Trophoblast cell (in vitro differentiated cells and primary cell): ENCODE data around the gene POLR3G.

Experiments used
- DNase-seq, 2 donors: peaks; one replicate each; pipeline ENCODE4 v3.0.0-alpha.2; 2016
- H2AFZ ChIP-seq: 2 replicates; pipeline ENCODE4 v1.6.1; 2013; ENCODE audit warnings: low read length, moderate library complexity, mild to moderate bottlenecking; ENCODE audit not compliant: insufficient read depth, poor library complexity
- H2AK5ac ChIP-seq: 2 replicates; pipeline ENCODE4 v1.6.1; 2013; ENCODE audit warnings: mild to moderate bottlenecking, low read length
- H2BK120ac ChIP-seq: 2 replicates; pipeline ENCODE4 v1.6.1; 2013; ENCODE audit warnings: low read length, mild to moderate bottlenecking, moderate library complexity; ENCODE audit not compliant: insufficient read depth, poor library complexity
- H2BK12ac ChIP-seq: 2 replicates; pipeline ENCODE4 v1.6.1; 2013; ENCODE audit warnings: mild to moderate bottlenecking, low read length, moderate library complexity
- H2BK5ac ChIP-seq: 2 replicates; pipeline ENCODE4 v1.6.1; 2013; ENCODE audit warnings: low read length, low read depth, moderate library complexity, mild to moderate bottlenecking; ENCODE audit not compliant: poor library complexity
- H3K14ac ChIP-seq: 2 replicates; pipeline ENCODE4 v1.6.1; 2013; ENCODE audit warnings: mild to moderate bottlenecking, low read length
- H3K18ac ChIP-seq: 2 replicates; pipeline ENCODE4 v1.6.1; 2013; ENCODE audit warnings: mild to moderate bottlenecking, low read length
- H3K23ac ChIP-seq: 2 replicates; pipeline ENCODE4 v1.6.1; 2013; ENCODE audit warnings: low read length
- H3K27ac ChIP-seq: 2 replicates; pipeline ENCODE4 v1.5.1; 2013; ENCODE audit warnings: low read depth, mild to moderate bottlenecking, inconsistent platforms, low read length, moderate library complexity
- H3K27me3 ChIP-seq: 2 replicates; pipeline ENCODE4 v1.6.1; 2013; ENCODE audit warnings: inconsistent platforms, mild to moderate bottlenecking, low read length, moderate library complexity; ENCODE audit not compliant: insufficient read depth
- H3K36me3 ChIP-seq, 2 experiments: 1 replicate in 1 of 2; 2 replicates in 1 of 2; pipeline ENCODE4 v1.6.1; 2013; ENCODE audit warnings: low read length in 2 of 2, mild to moderate bottlenecking in 2 of 2, moderate library complexity in 1 of 2; ENCODE audit not compliant: insufficient read depth in 2 of 2, control insufficient read depth in 1 of 2
- H3K4ac ChIP-seq: 2 replicates; pipeline ENCODE4 v1.6.1; 2013; ENCODE audit warnings: low read depth, mild to moderate bottlenecking, low read length, moderate library complexity
- H3K4me1 ChIP-seq, 2 experiments: 1 replicate in 1 of 2; 2 replicates in 1 of 2; pipeline ENCODE4 v1.6.1; 2013; ENCODE audit warnings: low read length in 2 of 2, mild to moderate bottlenecking in 2 of 2, moderate library complexity in 1 of 2; ENCODE audit not compliant: insufficient read depth in 2 of 2, control insufficient read depth in 1 of 2
- H3K4me2 ChIP-seq: 2 replicates; pipeline ENCODE4 v1.6.1; 2013; ENCODE audit warnings: inconsistent platforms, mild to moderate bottlenecking, low read length, moderate library complexity
- H3K4me3 ChIP-seq: 2 replicates; pipeline ENCODE4 v1.5.1; 2013; ENCODE audit warnings: mild to moderate bottlenecking, low read depth, low read length, inconsistent platforms
- H3K79me1 ChIP-seq: one replicate; pipeline ENCODE4 v1.6.1; 2013; ENCODE audit warnings: low read length
- H3K79me2 ChIP-seq: 2 replicates; pipeline ENCODE4 v1.6.1; 2013; ENCODE audit warnings: low read length, mild to moderate bottlenecking; ENCODE audit not compliant: control insufficient read depth, insufficient read depth, poor library complexity
- H3K9ac ChIP-seq: 2 replicates; pipeline ENCODE4 v1.6.1; 2013; ENCODE audit warnings: mild to moderate bottlenecking, low read length
- H3K9me3 ChIP-seq: 2 replicates; pipeline ENCODE4 v1.6.1; 2013; ENCODE audit warnings: low read depth, mild to moderate bottlenecking, control low read depth, inconsistent platforms, low read length; ENCODE audit not compliant: insufficient read depth
- H4K12ac ChIP-seq: 2 replicates; pipeline ENCODE4 v1.6.1; 2013; ENCODE audit warnings: low read depth, mild to moderate bottlenecking, low read length, moderate library complexity
- H4K8ac ChIP-seq: 2 replicates; pipeline ENCODE4 v1.6.1; 2013; ENCODE audit warnings: low read depth, mild to moderate bottlenecking, low read length, moderate library complexity
- H4K91ac ChIP-seq: one replicate; pipeline ENCODE4 v1.6.1; 2013; ENCODE audit warnings: low read depth, mild to moderate bottlenecking, low read length, moderate library complexity
- WGBS: extraction: QIAGEN DNeasy Blood & Tissue Kit; methylation state at CpG from one replicate; pipeline ENCODE4 v1.1.7; 2013; ENCODE audit warnings: missing lambda C conversion rate; ENCODE audit not compliant: insufficient read length, insufficient coverage; ENCODE audit errors: extremely low coverage; 5-methylcytosine and 5-hydroxymethylcytosine counted together

POLR3G gene

GRCh38 chr5:90547072-90547536 lies 72.4 kb downstream of the POLR3G start:
- Histone ChIP-seq H2AK5ac (no peak overlapping the region), H3K4me2 (no peak overlapping the region), H3K4me1 (no peaks in the 10 kb centered on the region), H3K4me3 (no peak overlapping the region), H2AFZ (no peak overlapping the region), H3K79me2 (no peaks in the 10 kb centered on the region), H3K14ac (no peak overlapping the region), H2BK5ac (no peak overlapping the region), H3K9ac (no peak overlapping the region), H2BK12ac (no peak overlapping the region), H3K27ac (no peak overlapping the region), H4K12ac (no peak overlapping the region), H3K23ac (no peak overlapping the region), H3K9me3 (no peaks in the 10 kb centered on the region), H3K79me1 (no peaks in the 10 kb centered on the region), H3K27me3 (no peaks in the 10 kb centered on the region), H2BK120ac (no peak overlapping the region), H4K91ac (no peak overlapping the region), H3K18ac (no peak overlapping the region), H3K36me3 (no peaks in the 10 kb centered on the region), H3K4ac (no peak overlapping the region), H4K8ac (no peak overlapping the region)
- no CpG with 5 or more reads among the region's 1 CpG for WGBS
- no peak for DNase-seq

- Histone ChIP-seq H2BK12ac (no peak overlapping the region), H4K12ac (no peak overlapping the region), H3K36me3 (no peaks in the 10 kb centered on the region), H4K91ac (no peak overlapping the region), H2BK120ac (no peak overlapping the region), H3K18ac (no peak overlapping the region), H3K4me3 (no peak overlapping the region), H3K79me1 (no peaks in the 10 kb centered on the region), H3K4ac (no peak overlapping the region), H3K79me2 (no peaks in the 10 kb centered on the region), H4K8ac (no peak overlapping the region), H3K14ac (no peak overlapping the region), H2AK5ac (no peak overlapping the region), H3K9me3 (no peaks in the 10 kb centered on the region), H3K27me3 (no peaks in the 10 kb centered on the region), H3K23ac (no peak overlapping the region), H3K9ac (no peak overlapping the region), H2AFZ (no peak overlapping the region), H3K4me2 (no peak overlapping the region), H3K4me1 (no peaks in the 10 kb centered on the region), H2BK5ac (no peak overlapping the region), H3K27ac (no peak overlapping the region)
- WGBS: no CpG with 5 or more reads among the region's 5 CpGs
- DNase-seq: no peak
Measured at GRCh38 chr5:90548069-90548593, 73.5 kb downstream of the POLR3G start.

GRCh38 chr5:90549223-90549622 lies 74.6 kb downstream of the POLR3G start:
- no peak overlapping the region for H3K23ac ChIP-seq
- no peak overlapping the region for H3K4me3 ChIP-seq
- H4K12ac ChIP-seq: no peak overlapping the region
- H3K36me3 ChIP-seq: no peaks in the 10 kb centered on the region
- no peaks in the 10 kb centered on the region for H3K9me3 ChIP-seq
- H3K9ac ChIP-seq: no peak overlapping the region
- H2BK120ac ChIP-seq: no peak overlapping the region
- H3K4me2 ChIP-seq: no peak overlapping the region
- H3K14ac ChIP-seq: no peak overlapping the region
- H3K18ac ChIP-seq: no peak overlapping the region
- no peak overlapping the region for H2BK5ac ChIP-seq
- no peaks in the 10 kb centered on the region for H3K4me1 ChIP-seq
- no peaks in the 10 kb centered on the region for H3K27me3 ChIP-seq
- H2AK5ac ChIP-seq: no peak overlapping the region
- H3K27ac ChIP-seq: no peak overlapping the region
- no peak for DNase-seq
- H2BK12ac ChIP-seq: no peak overlapping the region
- no peak overlapping the region for H4K8ac ChIP-seq
- H3K79me1 ChIP-seq: no peaks in the 10 kb centered on the region
- H4K91ac ChIP-seq: no peak overlapping the region
- no peak overlapping the region for H2AFZ ChIP-seq
- no peaks in the 10 kb centered on the region for H3K79me2 ChIP-seq
- H3K4ac ChIP-seq: no peak overlapping the region

- H4K8ac ChIP-seq: no peak overlapping the region
- no CpG with 5 or more reads among the region's 2 CpGs for WGBS
- H3K4ac ChIP-seq: no peak overlapping the region
- H3K79me1 ChIP-seq: no peaks in the 10 kb centered on the region
- no peak overlapping the region for H3K18ac ChIP-seq
- no peak overlapping the region for H3K14ac ChIP-seq
- no peak overlapping the region for H2AFZ ChIP-seq
- H3K27me3 ChIP-seq: no peaks in the 10 kb centered on the region
- H3K36me3 ChIP-seq: no peaks in the 10 kb centered on the region
- H2BK12ac ChIP-seq: no peak overlapping the region
- no peak overlapping the region for H3K4me2 ChIP-seq
- H3K9ac ChIP-seq: no peak overlapping the region
- no peak overlapping the region for H4K12ac ChIP-seq
- H3K27ac ChIP-seq: no peak overlapping the region
- no peaks in the 10 kb centered on the region for H3K9me3 ChIP-seq
- H3K79me2 ChIP-seq: no peaks in the 10 kb centered on the region
- no peak overlapping the region for H3K23ac ChIP-seq
- no peak overlapping the region for H2BK5ac ChIP-seq
- H3K4me3 ChIP-seq: no peak overlapping the region
- no peaks in the 10 kb centered on the region for H3K4me1 ChIP-seq
- H4K91ac ChIP-seq: no peak overlapping the region
- no peak overlapping the region for H2BK120ac ChIP-seq
- H2AK5ac ChIP-seq: no peak overlapping the region
- no peak for DNase-seq
Measured at GRCh38 chr5:90549729-90550275, 75.1 kb downstream of the POLR3G start.
